Endothelial cell of umbilical vein (primary cell): ENCODE data around the gene CENPB. TPM values are rescaled to one million over a fixed set of nuclear protein-coding genes. Genes with fewer than 3 reads are reported as not detected.
A peak's percentile ranks its signal among the peaks of the same experiment; 100 is the strongest.

Experiments
- BruUV-seq: library from RNA; stranded (reverse); fragments of 400-500 nt; replicated peaks from 2 replicates; lab custom pipeline; 2021; lab: Mats Ljungman, UMichigan
- CTCF ChIA-PET: fragments of 300-600, 350-600 bp; sonication (Branson Sonifier 250); formaldehyde crosslinking; loops from one replicate; lab custom pipeline; 2021; ENCODE audit warnings: antibody characterized with exemption, inconsistent platforms; lab: Charles Lee
- POLR2A ChIA-PET: fragments of 300-600, 350-600 bp; sonication (Branson Sonifier 250); formaldehyde crosslinking; loops from one replicate; lab custom pipeline; 2021; ENCODE audit warnings: antibody characterized with exemption, inconsistent platforms; lab: Charles Lee
- DNase-seq: peaks from one replicate; pipeline ENCODE4 v3.0.0-alpha.2; 2011; ENCODE audit warnings: low read depth, low spot score
- FAIRE-seq: peaks from 2 replicates; lab custom pipeline; 2011; peaks lifted over from hg19 to GRCh38; lab: Jason Lieb, UNC
- H2AFZ ChIP-seq: 2 replicates; pipeline ENCODE4 v1.6.0; 2012; ENCODE audit warnings: low read depth, low read length, control low read depth, inconsistent platforms
- H3K27ac ChIP-seq: 2 replicates; pipeline ENCODE4 v1.5.1; 2011; ENCODE audit warnings: low read depth, mild to moderate bottlenecking, control low read depth, low read length, moderate library complexity; ENCODE audit not compliant: insufficient read depth
- H3K27me3 ChIP-seq, 2 experiments: 2 replicates each; pipeline versions ENCODE4 v1.6.0 to v1.6.1; 2011; ENCODE audit warnings: low read length in 2 of 2, mixed read lengths in 1 of 2; ENCODE audit not compliant: control insufficient read depth in 2 of 2, insufficient read depth in 2 of 2
- H3K36me3 ChIP-seq, 2 experiments: 2 replicates in 1 of 2; 3 replicates in 1 of 2; pipeline ENCODE4 v1.5.1; 2011; ENCODE audit warnings: low read length in 2 of 2, mild to moderate bottlenecking in 1 of 2, moderate library complexity in 1 of 2; ENCODE audit not compliant: control insufficient read depth in 2 of 2, insufficient read depth in 2 of 2; ENCODE audit errors: extremely low read depth in 1 of 2
- H3K4me1 ChIP-seq: 3 replicates; pipeline ENCODE4 v1.5.1; 2011; ENCODE audit warnings: mild to moderate bottlenecking, low read length; ENCODE audit not compliant: control insufficient read depth, insufficient read depth; ENCODE audit errors: extremely low read depth
- H3K4me2 ChIP-seq: 2 replicates; pipeline ENCODE4 v1.6.1; 2011; ENCODE audit warnings: low read length, control low read depth, mixed read lengths; ENCODE audit not compliant: insufficient read depth
- H3K4me3 ChIP-seq, 3 experiments: fragments of 200-600 bp in 1 of 3; sonication (generic), shearing (Covaris generic) in 1 of 3; replicated peaks in 1 of 3; 2 replicates each; pipeline ENCODE4 v1.5.1; 2011 to 2016; ENCODE audit warnings: control low read depth in 3 of 3, low read length in 3 of 3, mild to moderate bottlenecking in 2 of 3, inconsistent platforms in 1 of 3, low read depth in 1 of 3, moderate library complexity in 1 of 3; ENCODE audit not compliant: insufficient read depth in 1 of 3
- H3K79me2 ChIP-seq: 2 replicates; pipeline ENCODE4 v1.6.0; 2012; ENCODE audit warnings: low read length, inconsistent platforms; ENCODE audit not compliant: control insufficient read depth, insufficient read depth
- H3K9ac ChIP-seq: replicated peaks from 2 replicates; pipeline ENCODE3; 2011; ENCODE audit warnings: low read length, control low read depth; ENCODE audit not compliant: insufficient read depth; ENCODE audit errors: extremely low read depth
- H3K9me1 ChIP-seq: replicated peaks from 3 replicates; pipeline ENCODE4 v1.6.0; 2011; ENCODE audit warnings: mild to moderate bottlenecking, low read length; ENCODE audit not compliant: control insufficient read depth, insufficient read depth; ENCODE audit errors: extremely low read depth
- H3K9me3 ChIP-seq: replicated peaks from 2 replicates; pipeline ENCODE4 v1.5.1; 2012; ENCODE audit warnings: low read length, inconsistent platforms; ENCODE audit not compliant: control insufficient read depth, insufficient read depth
- H4K20me1 ChIP-seq: replicated peaks from 2 replicates; pipeline ENCODE3; 2011; ENCODE audit warnings: mild to moderate bottlenecking, low read length; ENCODE audit not compliant: control insufficient read depth, insufficient read depth; ENCODE audit errors: extremely low read depth
- CTCF ChIP-seq, 2 donors: IDR thresholded peaks; 1 replicate in 1 of 2; 2 replicates in 1 of 2; pipeline ENCODE4 v1.5.1; 2011; ENCODE audit warnings: low read length in 2 of 2, mild to moderate bottlenecking in 2 of 2, moderate library complexity in 2 of 2, control low read depth in 1 of 2, inconsistent platforms in 1 of 2, low read depth in 1 of 2; ENCODE audit not compliant: insufficient read depth in 1 of 2; ENCODE audit errors: extremely low read depth in 1 of 2
- EZH2 ChIP-seq: IDR thresholded peaks from 2 replicates; pipeline ENCODE4 v1.6.1; 2012; ENCODE audit warnings: borderline replicate concordance, low read depth, mild to moderate bottlenecking, moderate library complexity, low read length, inconsistent platforms; ENCODE audit not compliant: severe bottlenecking
- FOS ChIP-seq: IDR thresholded peaks from 2 replicates; pipeline ENCODE4 v1.6.1; 2011; ENCODE audit warnings: mild to moderate bottlenecking, low read length, moderate library complexity, borderline replicate concordance; ENCODE audit not compliant: insufficient read depth
- GATA2 ChIP-seq: IDR thresholded peaks from 2 replicates; pipeline ENCODE4 v1.7.0; 2011; ENCODE audit warnings: low read depth, mild to moderate bottlenecking, moderate library complexity, mixed read lengths, low read length; ENCODE audit not compliant: insufficient read length, insufficient read depth
- JUN ChIP-seq: IDR thresholded peaks from 2 replicates; pipeline ENCODE4 v1.6.1; 2011; ENCODE audit warnings: borderline replicate concordance, low read depth; ENCODE audit not compliant: insufficient read length, insufficient read depth
- MYC ChIP-seq: IDR thresholded peaks from one replicate; pipeline ENCODE4 v1.6.1; 2011; ENCODE audit warnings: mild to moderate bottlenecking, low read depth, low read length
- POLR2A ChIP-seq: IDR thresholded peaks from 2 replicates; pipeline ENCODE4 v1.6.1; 2012; ENCODE audit warnings: low read depth, mild to moderate bottlenecking, control low read depth, low read length
- POLR2AphosphoS5 ChIP-seq: IDR thresholded peaks from 2 replicates; pipeline ENCODE4 v1.6.1; 2012; ENCODE audit warnings: low read depth, mild to moderate bottlenecking, control low read depth, low read length, moderate library complexity; ENCODE audit not compliant: insufficient read depth
- dilution Hi-C: fragments of 300-500 bp; cut with MboI; formaldehyde crosslinking; loops from one replicate; pipeline ENCODE4 v1.15.0; 2019; ENCODE audit warnings: low sequenced_read_pairs; ENCODE audit not compliant: extremely low pct_ligation_motif_present
- intact Hi-C: fragments of 100-400 bp; cut with micrococcal nuclease; formaldehyde crosslinking; loops from one replicate; pipeline ENCODE4 v1.10.0; 2022
- polyA plus RNA-seq, 4 experiments: library from polyadenylated mRNA; depleted of rRNA in 3 of 4; stranded (reverse) in 3 of 4; unstranded in 1 of 4; fragments of >200 nt; gene quantifications; 2 replicates each; pipeline versions ENCODE4 v1.2.1 to v1.2.3, GENCODE V29; 2011 to 2012; ENCODE audit warnings: missing spikeins in 1 of 4
- total RNA-seq: library from RNA; stranded (reverse); gene quantifications from 2 replicates; pipeline ENCODE4 v1.2.3, GENCODE V29; 2021
- TF ChIP-seq, protein P1 (sequence below): IDR thresholded peaks from 2 replicates; pipeline ENCODE4 v1.6.1; 2011; ENCODE audit not compliant: insufficient read depth, insufficient read length

CENPB gene
- total and polyA plus RNA-seq, 2 donors (not counting 3 experiments of a cell fraction or from before 2014, with no cell fraction given) = 30.4 to 90.3 TPM

GRCh38 chr20:3797226-3797545 is 10.6 kb upstream of the CENPB start:
- CTCF ChIA-PET = no interaction called here
- Histone ChIP-seq H3K9ac (peak overlapping the region; percentile 58), H2AFZ (no peak overlapping the region), H3K36me3 (peaks cover 0 to 12% of the 10 kb centered on the region in 2 experiments), H3K9me1 (no peaks in the 10 kb centered on the region), H3K79me2 (peaks cover 25% of the 10 kb centered on the region), H3K4me1 (peaks cover 20% of the 10 kb centered on the region), H3K9me3 (no peaks in the 10 kb centered on the region), H4K20me1 (no peaks in the 10 kb centered on the region), H3K4me3 (peak overlapping the region; percentile 66 to 90 (median 69)), H3K27ac (no peak overlapping the region), H3K27me3 (no peaks in the 10 kb centered on the region), H3K4me2 (peak overlapping the region; percentile 68)
- FAIRE-seq = no peak
- DNase-seq = no peak
- intact Hi-C loops (no loop called here), dilution Hi-C loops (no loop called here)
- POLR2A ChIA-PET = no interaction called here
- TSS peak; percentile 35 for BruUV-seq
- TF ChIP-seq FOS = no peak
- no peak for TF ChIP-seq EZH2
- TF ChIP-seq CTCF (IDR thresholded peaks at IDR 0.05; ENCODE audit: extremely low read depth in 1 of 2, insufficient read depth in 1 of 2, low read depth in 1 of 2, low read length in 2 of 2) = no peak
- TF ChIP-seq POLR2AphosphoS5 = no peak
- no peak for TF ChIP-seq MYC
- TF ChIP-seq POLR2A = no peak
- no peak for TF ChIP-seq GATA2
- no peak for TF ChIP-seq JUN
- TF ChIP-seq, protein P1, sequence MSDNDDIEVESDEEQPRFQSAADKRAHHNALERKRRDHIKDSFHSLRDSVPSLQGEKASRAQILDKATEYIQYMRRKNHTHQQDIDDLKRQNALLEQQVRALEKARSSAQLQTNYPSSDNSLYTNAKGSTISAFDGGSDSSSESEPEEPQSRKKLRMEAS = no peak
